Heart left ventricle (tissue), 16 donors: ENCODE results near the gene MMRN1. TPM values are rescaled to one million over a fixed set of nuclear protein-coding genes. Genes with fewer than 3 reads are reported as not detected.

Source experiments
- ATAC-seq, 4 donors: fragments of 200-7000 bp; cut with Tn5 transposase; one replicate each; pipeline ENCODE4 v1.9.1; 2020 to 2022; ENCODE audit warnings: moderate library complexity in 4 of 4, mild to moderate bottlenecking in 3 of 4, moderate number of reproducible peaks in 1 of 4
- DNase-seq, 5 donors: peaks; one replicate each; pipeline ENCODE4 v3.0.0-alpha.2; 2020
- H3K27ac ChIP-seq, 12 donors: fragments of 200-600 bp; sonication (generic) in 4 of 12; one replicate each; pipeline versions ENCODE4 v1.5.0 to v1.8.0; 2016 to 2022; ENCODE audit warnings: mild to moderate bottlenecking in 2 of 12
- H3K27me3 ChIP-seq, 9 donors: fragments of 200-600 bp; sonication (generic) in 2 of 9; one replicate each; pipeline versions ENCODE4 v1.5.1 to v1.8.0; 2016 to 2022; ENCODE audit warnings: mild to moderate bottlenecking in 3 of 9
- H3K36me3 ChIP-seq, 9 donors: fragments of 200-600 bp; sonication (generic) in 2 of 9; one replicate each; pipeline versions ENCODE4 v1.5.0 to v1.8.0; 2018 to 2022; ENCODE audit warnings: mild to moderate bottlenecking in 2 of 9
- H3K4me1 ChIP-seq, 12 donors: fragments of 200-600 bp; sonication (generic) in 4 of 12; one replicate each; pipeline versions ENCODE4 v1.5.0 to v1.8.0; 2016 to 2022; ENCODE audit warnings: mild to moderate bottlenecking in 3 of 12
- H3K4me3 ChIP-seq, 12 donors: fragments of 200-600 bp; sonication (generic) in 4 of 12; one replicate each; pipeline versions ENCODE4 v1.5.0 to v1.8.0; 2017 to 2022; ENCODE audit warnings: mild to moderate bottlenecking in 9 of 12, moderate library complexity in 4 of 12
- H3K9me3 ChIP-seq, 12 donors: fragments of 200-600 bp; sonication (generic) in 4 of 12; one replicate each; pipeline versions ENCODE4 v1.5.0 to v1.8.0; 2016 to 2022; ENCODE audit warnings: mild to moderate bottlenecking in 1 of 12
- CTCF ChIP-seq, 12 donors: fragments of 200-600 bp; sonication (generic) in 4 of 12; IDR thresholded peaks; one replicate each; pipeline versions ENCODE4 v1.5.0 to v1.8.0; 2018 to 2022; ENCODE audit warnings: antibody characterized with exemption in 12 of 12, mild to moderate bottlenecking in 5 of 12
- POLR2A ChIP-seq, 2 donors: fragments of 450-650 bp; IDR thresholded peaks; one replicate each; pipeline ENCODE4 v1.6.1; 2017; ENCODE audit warnings: antibody characterized with exemption in 2 of 2, mild to moderate bottlenecking in 2 of 2, moderate library complexity in 2 of 2
- WGBS, 4 donors: extraction: QIAGEN DNeasy Blood & Tissue Kit in 2 of 4; methylation state at CpG; one replicate each; pipeline versions ENCODE4 v1.1.5 to v1.1.7; 2013 to 2018; 5-methylcytosine and 5-hydroxymethylcytosine counted together
- intact Hi-C, 10 donors: fragments of 100-400 bp; cut with DNase I; formaldehyde crosslinking; loops; one replicate each; pipeline versions ENCODE4 v1.11.1 to v1.14.2; 2022
- polyA plus RNA-seq, 2 donors: library from polyadenylated mRNA; stranded (reverse); fragments of 200-250 nt; gene quantifications; one replicate each; pipeline ENCODE4 v1.2.3, GENCODE V29; 2013
- total RNA-seq, 9 donors: library from RNA; depleted of rRNA in 2 of 9; stranded (reverse); fragments of >200 nt in 2 of 9; fragmentation: NEBNext Ultra II Directional in 3 of 9; extraction: Animal tissue kit (Norgen Biotek cat#: 25700) in 3 of 9; gene quantifications; one replicate each; pipeline versions ENCODE4 v1.1.0 to v1.2.4, GENCODE V29; 2016 to 2023
- donor health status: ischemic (EF 13 %, LVEDD 7.1; RV severe dilation, severe dysfunction).
- donor health status: healthy with polysubstance abuse.
- donor health status: DM: no; HTN: yes; CAD: no.
- donor health status: DM: no; HTN: no; CAD: no.
- donor health status: ischemic (EF 25% LVEDD 6.9; RV normal size, moderate dysfunction).
- donor health status: ischemic (EF 25% LVEDD 5.7; RV mildly dilated, moderate dysfunction).
- donor health status: healthy.
- donor health status: DM: yes; HTN: yes; CAD: no.
- donor health status: ischemic (EF 35%, LVEDD 5.7; RV mildly dilated, moderate dysfunction).
- donor health status: nonischemic (EF 11% LVEDD 7.7; RV severe dilation, severe dysfunction).
- donor health status: DM: yes; HTN: yes; CAD: no.
- donor health status: PGD.
- donor health status: ischemic (EF 29% LVEDD 5.4; RV normal size, mild dysfunction).
- donor health status: nonischemic (EF 23%, LVEDD 6.1; RV moderate dilation, normal function).

Gene MMRN1
- total and polyA plus RNA-seq, 11 donors, result 0.14 to 9.9 (median 1.5) TPM

- H3K27ac ChIP-seq, result no peak overlapping the region
- no peaks in the 10 kb centered on the region for H3K4me1 ChIP-seq
- H3K4me3 ChIP-seq, result no peak overlapping the region
- H3K27me3 ChIP-seq, result no peaks in the 10 kb centered on the region
- no peak for ATAC-seq
- DNase-seq, result no peak
- 67 to 82% (median 72%) methylated on average over 1 of the region's 1 CpG for WGBS, 4 donors
- no peaks in the 10 kb centered on the region for H3K9me3 ChIP-seq
- no peaks in the 10 kb centered on the region for H3K36me3 ChIP-seq
- intact Hi-C loops, result loop anchor here in 1 of 10 donors (5.0 kb wide), 1 partner anchor 372 kb away; no protein-coding TSS in a partner anchor
- TF ChIP-seq CTCF (IDR thresholded peaks at IDR 0.05) (no peak), POLR2A (IDR thresholded peaks at IDR 0.05) (no peak)
Measured at GRCh38 chr4:89914609-89915550, 20.2 kb downstream of the MMRN1 start.

- Histone ChIP-seq H3K27ac (no peak overlapping the region), H3K4me3 (no peak overlapping the region), H3K27me3 (peaks cover 0 to 6% (median 0%) of the 10 kb centered on the region in 9 donors), H3K4me1 (no peaks in the 10 kb centered on the region), H3K9me3 (no peaks in the 10 kb centered on the region), H3K36me3 (no peaks in the 10 kb centered on the region)
- intact Hi-C loops, result no loop called here
- ATAC-seq (no peak), DNase-seq (no peak)
- 33 to 41% (median 38%) methylated on average over 3 of the region's 3 CpGs for WGBS, 4 donors
- TF ChIP-seq POLR2A (IDR thresholded peaks at IDR 0.05), result no peak
- no peak for TF ChIP-seq CTCF (IDR thresholded peaks at IDR 0.05)
Measured at GRCh38 chr4:89915937-89916336, 21.3 kb downstream of the MMRN1 start.

- ATAC-seq (no peak), DNase-seq (no peak)
- TF ChIP-seq CTCF (IDR thresholded peaks at IDR 0.05) (no peak), POLR2A (IDR thresholded peaks at IDR 0.05) (no peak)
- peaks cover 0 to 8% (median 0%) of the 10 kb centered on the region in 12 donors for H3K9me3 ChIP-seq
- H3K27ac ChIP-seq, result no peak overlapping the region
- no peaks in the 10 kb centered on the region for H3K36me3 ChIP-seq
- no peak overlapping the region for H3K4me3 ChIP-seq
- WGBS, 4 donors, result 69 to 78% (median 74%) methylated on average over 5 of the region's 5 CpGs
- H3K27me3 ChIP-seq, result peaks cover 0 to 6% (median 0%) of the 10 kb centered on the region in 9 donors
- intact Hi-C loops, result no loop called here
- no peaks in the 10 kb centered on the region for H3K4me1 ChIP-seq
Measured at GRCh38 chr4:89922848-89923416, 28.3 kb downstream of the MMRN1 start.

- Histone ChIP-seq H3K27ac (no peak overlapping the region), H3K36me3 (no peaks in the 10 kb centered on the region), H3K4me3 (no peak overlapping the region), H3K27me3 (no peaks in the 10 kb centered on the region), H3K4me1 (no peaks in the 10 kb centered on the region), H3K9me3 (peaks cover 0 to 8% (median 0%) of the 10 kb centered on the region in 12 donors)
- ATAC-seq, result no peak
- TF ChIP-seq POLR2A (IDR thresholded peaks at IDR 0.05) (no peak), CTCF (IDR thresholded peaks at IDR 0.05) (no peak)
- DNase-seq, result no peak
- intact Hi-C loops, result no loop called here
- 80 to 91% (median 88%) methylated on average over 4 of the region's 4 CpGs for WGBS, 4 donors
Measured at GRCh38 chr4:89928838-89929237, 34.2 kb downstream of the MMRN1 start.
